Activated CD8-positive, alpha-beta memory T cell treated with anti-CD3 and anti-CD28 coated beads, Interleukin-2, amount 10 ng/mL, durations not matched to agents 7 days and 5 days (primary cell): ENCODE measurements around the gene MAGEC2. TPM values are rescaled to one million over a fixed set of nuclear protein-coding genes. Genes with fewer than 3 reads are reported as not detected.

Experiments used
- ATAC-seq: fragments of 150-1000 bp; cut with Tn5 transposase; one replicate; pipeline ENCODE4 v1.10.0; 2021; ENCODE audit warnings: moderate library complexity
- CTCF ChIA-PET: fragments of 350-600 bp; sonication (Branson Sonifier 250); formaldehyde crosslinking; loops from one replicate; lab custom pipeline; 2021; ENCODE audit warnings: antibody characterized with exemption; lab: Charles Lee
- DNase-seq: peaks from one replicate; pipeline ENCODE4 v3.0.0-alpha.2; 2020
- H3K27ac Mint-ChIP-seq: one replicate; pipeline ENCODE4 v1.8.0; 2021; ENCODE audit warnings: mild to moderate bottlenecking, mixed read lengths
- H3K27me3 Mint-ChIP-seq: one replicate; pipeline ENCODE4 v1.8.0; 2021; ENCODE audit warnings: mixed read lengths
- H3K36me3 Mint-ChIP-seq: one replicate; pipeline ENCODE4 v1.8.0; 2021; ENCODE audit warnings: mild to moderate bottlenecking, mixed read lengths
- H3K4me1 Mint-ChIP-seq: one replicate; pipeline ENCODE4 v1.8.0; 2021; ENCODE audit warnings: mixed read lengths
- H3K4me3 Mint-ChIP-seq: one replicate; pipeline ENCODE4 v1.8.0; 2021; ENCODE audit warnings: mild to moderate bottlenecking, moderate library complexity, mixed read lengths
- H3K9me3 Mint-ChIP-seq: one replicate; pipeline ENCODE4 v1.8.0; 2022; ENCODE audit warnings: low read depth, mixed read lengths
- total RNA-seq, 2 experiments: library from RNA; stranded (reverse); gene quantifications; one replicate each; pipeline ENCODE4 v1.2.3, GENCODE V29; 2021

The MAGEC2 gene
- total RNA-seq: not detected

DNA sequence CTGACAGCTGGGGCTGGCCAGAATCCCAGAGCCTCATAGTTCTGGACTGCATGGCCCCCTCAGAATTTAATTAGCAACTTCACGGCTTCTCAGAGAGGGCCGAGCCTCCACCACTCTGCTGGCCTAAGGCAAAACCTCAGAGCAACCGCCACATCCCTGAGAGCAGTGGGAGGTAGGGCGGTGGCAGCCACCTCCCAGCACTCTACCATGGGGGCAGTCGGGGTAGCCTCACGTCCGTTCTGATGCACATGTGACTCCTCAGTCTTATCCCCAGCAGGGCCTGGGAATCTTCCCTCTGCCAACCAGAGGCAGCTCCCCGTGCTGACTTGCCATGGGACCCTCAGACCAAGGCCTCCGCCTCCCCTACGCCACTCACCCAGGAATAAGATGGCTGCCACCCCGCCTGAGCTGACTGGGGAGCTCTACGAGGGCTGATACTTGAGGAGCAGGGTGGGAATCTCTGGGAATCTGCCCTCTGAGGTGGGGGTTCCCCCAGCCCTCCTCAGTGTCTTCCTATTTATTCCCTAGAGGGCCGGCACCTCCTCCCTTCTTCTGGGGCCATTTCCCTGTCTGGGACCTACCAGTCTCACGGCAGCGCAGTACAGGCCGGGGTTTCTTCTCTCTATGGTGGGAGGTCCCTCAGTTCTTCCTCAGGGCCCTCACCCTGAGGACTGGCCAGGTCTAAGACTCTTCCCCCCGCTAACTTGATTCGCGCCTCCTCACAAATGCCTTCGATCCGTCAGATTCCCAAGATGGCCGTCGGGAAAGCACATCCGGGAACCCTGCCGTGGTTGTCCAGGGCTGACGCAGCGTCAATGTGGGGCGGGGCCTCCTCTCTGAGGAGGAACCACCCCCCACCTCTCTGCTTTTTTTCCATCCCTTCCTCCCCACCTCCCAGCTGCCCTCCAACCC lies at the start of gene MAGEC2:
Gene MAGEC2, minus strand, starts transcription at position 769 of the 912 bp plus-strand sequence. CDS start 1,303 bp downstream, outside the sequence.
- CTCF ChIA-PET: no interaction called here
- Mint-ChIP-seq H3K27me3 (no peaks in the 10 kb centered on the region), H3K4me1 (no peaks in the 10 kb centered on the region), H3K27ac (no peak within 1 kb of the TSS), H3K4me3 (no peak within 1 kb of the TSS), H3K9me3 (no peaks in the 10 kb centered on the region), H3K36me3 (no peaks in the 10 kb centered on the region)
- ATAC-seq (no peak), DNase-seq (no peak)

- H3K36me3 Mint-ChIP-seq: no peaks in the 10 kb centered on the region
- CTCF ChIA-PET: no interaction called here
- H3K4me3 Mint-ChIP-seq: no peak overlapping the region
- ATAC-seq (no peak), DNase-seq (no peak)
- no peaks in the 10 kb centered on the region for H3K9me3 Mint-ChIP-seq
- no peaks in the 10 kb centered on the region for H3K4me1 Mint-ChIP-seq
- H3K27ac Mint-ChIP-seq: no peak overlapping the region
- H3K27me3 Mint-ChIP-seq: no peaks in the 10 kb centered on the region
Measured at GRCh38 chrX:142251680-142252079, 46.6 kb upstream of the MAGEC2 start.

- Mint-ChIP-seq H3K27ac (no peak overlapping the region), H3K4me3 (no peak overlapping the region), H3K4me1 (no peaks in the 10 kb centered on the region), H3K9me3 (no peaks in the 10 kb centered on the region), H3K27me3 (no peaks in the 10 kb centered on the region), H3K36me3 (no peaks in the 10 kb centered on the region)
- CTCF ChIA-PET: no interaction called here
- ATAC-seq (no peak), DNase-seq (no peak)
Measured at GRCh38 chrX:142251202-142251601, 46.1 kb upstream of the MAGEC2 start.

GRCh38 chrX:142250502-142250901 lies 45.4 kb upstream of the MAGEC2 start:
- no peak for ATAC-seq
- CTCF ChIA-PET: no interaction called here
- no peaks in the 10 kb centered on the region for H3K36me3 Mint-ChIP-seq

GRCh38 chrX:142249721-142250120 lies 44.6 kb upstream of the MAGEC2 start:
- Mint-ChIP-seq H3K4me3 (no peak overlapping the region), H3K36me3 (no peaks in the 10 kb centered on the region), H3K27me3 (no peaks in the 10 kb centered on the region), H3K4me1 (no peaks in the 10 kb centered on the region), H3K9me3 (no peaks in the 10 kb centered on the region), H3K27ac (no peak overlapping the region)
- CTCF ChIA-PET: no interaction called here
- no peak for DNase-seq
- no peak for ATAC-seq

More at GRCh38 chrX:142250502-142250901, 45.4 kb upstream of the MAGEC2 start:
- H3K9me3 Mint-ChIP-seq: no peaks in the 10 kb centered on the region
- H3K27me3 Mint-ChIP-seq: no peaks in the 10 kb centered on the region
- no peak overlapping the region for H3K27ac Mint-ChIP-seq
- H3K4me1 Mint-ChIP-seq: no peaks in the 10 kb centered on the region
- DNase-seq: no peak
- H3K4me3 Mint-ChIP-seq: no peak overlapping the region

- no peak overlapping the region for H3K4me3 Mint-ChIP-seq
- H3K9me3 Mint-ChIP-seq: peaks cover 2% of the 10 kb centered on the region
- DNase-seq: no peak
- CTCF ChIA-PET: no interaction called here
- H3K27me3 Mint-ChIP-seq: no peaks in the 10 kb centered on the region
- no peaks in the 10 kb centered on the region for H3K36me3 Mint-ChIP-seq
- ATAC-seq: no peak
- no peak overlapping the region for H3K27ac Mint-ChIP-seq
- no peaks in the 10 kb centered on the region for H3K4me1 Mint-ChIP-seq
Measured at GRCh38 chrX:142244568-142244967, 39.5 kb upstream of the MAGEC2 start.

DNA sequence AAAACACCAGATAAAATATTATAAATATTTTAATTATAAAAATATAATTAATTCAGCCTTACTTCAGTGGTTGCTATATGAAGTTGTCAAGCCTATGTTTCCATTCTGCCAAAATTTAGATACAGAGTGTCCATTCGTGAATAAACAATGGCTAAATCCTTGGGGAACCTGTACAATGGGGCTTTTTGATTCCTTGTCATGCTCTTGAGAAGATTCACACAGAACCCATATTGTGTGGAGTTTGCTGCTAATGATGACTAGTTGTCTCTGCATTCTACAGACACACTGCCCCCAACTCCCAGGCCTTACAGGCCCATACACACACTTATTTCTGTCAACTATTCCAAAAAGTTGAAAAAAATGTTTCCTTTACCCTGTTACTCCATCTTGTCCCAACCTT lies 33.4 kb upstream of the MAGEC2 start:
- no peaks in the 10 kb centered on the region for H3K4me1 Mint-ChIP-seq
- H3K4me3 Mint-ChIP-seq: no peak overlapping the region
- peaks cover 3% of the 10 kb centered on the region for H3K9me3 Mint-ChIP-seq
- CTCF ChIA-PET: no interaction called here
- ATAC-seq (no peak), DNase-seq (no peak)
- no peaks in the 10 kb centered on the region for H3K27me3 Mint-ChIP-seq
- no peaks in the 10 kb centered on the region for H3K36me3 Mint-ChIP-seq
- H3K27ac Mint-ChIP-seq: no peak overlapping the region

- H3K27ac Mint-ChIP-seq: no peak overlapping the region
- ATAC-seq (no peak), DNase-seq (no peak)
- CTCF ChIA-PET: no interaction called here
- H3K36me3 Mint-ChIP-seq: no peaks in the 10 kb centered on the region
- no peaks in the 10 kb centered on the region for H3K4me1 Mint-ChIP-seq
- H3K9me3 Mint-ChIP-seq: peaks cover 3% of the 10 kb centered on the region
- H3K27me3 Mint-ChIP-seq: no peaks in the 10 kb centered on the region
- H3K4me3 Mint-ChIP-seq: no peak overlapping the region
Measured at GRCh38 chrX:142233400-142233799, 28.3 kb upstream of the MAGEC2 start.

DNA sequence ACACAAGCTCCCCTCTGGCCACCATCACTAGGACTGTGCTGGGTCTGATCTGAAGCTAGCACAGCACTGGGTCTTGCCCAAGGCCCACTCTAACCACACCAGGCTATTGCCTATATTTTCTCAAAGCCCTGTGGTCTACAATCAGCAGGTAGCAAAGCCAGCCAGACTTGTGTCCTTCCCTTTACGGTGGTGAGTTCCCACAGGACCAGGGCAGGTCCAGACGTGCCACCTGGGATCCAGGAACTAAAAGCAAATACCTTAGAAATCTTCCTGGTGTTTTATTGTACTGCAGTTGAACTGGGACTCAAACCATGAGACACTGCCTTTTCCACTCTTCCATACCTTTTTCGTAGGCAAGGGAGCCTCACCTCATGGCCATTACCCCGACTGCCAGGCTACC lies 9.0 kb upstream of the MAGEC2 start:
- H3K4me3 Mint-ChIP-seq: no peak overlapping the region
- CTCF ChIA-PET: no interaction called here
- DNase-seq (no peak), ATAC-seq (no peak)
- no peaks in the 10 kb centered on the region for H3K27me3 Mint-ChIP-seq
- H3K4me1 Mint-ChIP-seq: no peaks in the 10 kb centered on the region
- H3K36me3 Mint-ChIP-seq: no peaks in the 10 kb centered on the region
- H3K27ac Mint-ChIP-seq: no peak overlapping the region
- H3K9me3 Mint-ChIP-seq: peaks cover 3% of the 10 kb centered on the region

GRCh38 chrX:142201113-142201512 lies 4.0 kb downstream of the MAGEC2 start:
- Mint-ChIP-seq H3K4me1 (no peaks in the 10 kb centered on the region), H3K27me3 (no peaks in the 10 kb centered on the region), H3K27ac (no peak overlapping the region), H3K9me3 (no peaks in the 10 kb centered on the region), H3K36me3 (no peaks in the 10 kb centered on the region), H3K4me3 (no peak overlapping the region)
- CTCF ChIA-PET: no interaction called here
- ATAC-seq (no peak), DNase-seq (no peak)

DNA sequence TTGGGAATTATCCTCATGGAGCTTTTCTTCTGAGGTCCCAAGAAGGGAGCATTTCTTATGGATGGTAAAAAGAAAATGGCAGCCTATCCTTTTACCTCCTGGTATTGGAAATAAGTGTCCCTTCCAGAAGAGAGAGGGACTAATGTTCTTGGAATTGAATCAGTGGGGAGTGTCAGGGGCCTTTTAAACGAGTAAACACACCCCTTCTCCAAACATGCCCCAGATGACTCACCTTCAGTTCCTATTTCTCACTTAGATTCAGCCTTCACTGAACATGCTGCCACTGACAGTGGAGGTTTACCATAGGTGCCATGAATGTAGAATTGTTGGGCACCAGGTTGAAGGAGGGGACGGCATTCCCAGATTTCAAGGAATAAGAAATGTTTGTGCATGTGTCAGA lies 19.0 kb downstream of the MAGEC2 start:
- ATAC-seq: no peak
- no peak overlapping the region for H3K4me3 Mint-ChIP-seq
- H3K9me3 Mint-ChIP-seq: peaks cover 6% of the 10 kb centered on the region
- H3K27ac Mint-ChIP-seq: no peak overlapping the region
- H3K4me1 Mint-ChIP-seq: no peaks in the 10 kb centered on the region
- H3K27me3 Mint-ChIP-seq: no peaks in the 10 kb centered on the region
- DNase-seq: no peak
- CTCF ChIA-PET: no interaction called here
- H3K36me3 Mint-ChIP-seq: no peaks in the 10 kb centered on the region

- DNase-seq (no peak), ATAC-seq (no peak)
- no peaks in the 10 kb centered on the region for H3K27me3 Mint-ChIP-seq
- H3K36me3 Mint-ChIP-seq: no peaks in the 10 kb centered on the region
- CTCF ChIA-PET: no interaction called here
- H3K4me1 Mint-ChIP-seq: no peaks in the 10 kb centered on the region
- H3K9me3 Mint-ChIP-seq: peaks cover 6% of the 10 kb centered on the region
- H3K4me3 Mint-ChIP-seq: no peak overlapping the region
- H3K27ac Mint-ChIP-seq: no peak overlapping the region
Measured at GRCh38 chrX:142184756-142185602, 20.1 kb downstream of the MAGEC2 start.

GRCh38 chrX:142156567-142156966 lies 48.5 kb downstream of the MAGEC2 start:
- Mint-ChIP-seq H3K4me3 (no peak overlapping the region), H3K4me1 (no peaks in the 10 kb centered on the region), H3K9me3 (peaks cover 4% of the 10 kb centered on the region), H3K27me3 (no peaks in the 10 kb centered on the region), H3K27ac (no peak overlapping the region), H3K36me3 (no peaks in the 10 kb centered on the region)
- no peak for ATAC-seq
- DNase-seq: no peak
- CTCF ChIA-PET: no interaction called here
